Esophagus (tissue), 2 donors: ENCODE data around the gene CTDSP2. TPM values are rescaled to one million over a fixed set of nuclear protein-coding genes. Genes with fewer than 3 reads are reported as not detected.
A peak's percentile ranks its signal among the peaks of the same experiment; 100 is the strongest.

Experiments
- H3K27ac ChIP-seq, 2 donors: one replicate each; pipeline ENCODE4 v1.5.1; 2013; ENCODE audit warnings: low read depth in 2 of 2, mild to moderate bottlenecking in 2 of 2, inconsistent platforms in 1 of 2, low read length in 1 of 2, moderate library complexity in 1 of 2
- H3K27me3 ChIP-seq, 2 donors: one replicate each; pipeline ENCODE4 v1.6.1; 2013; ENCODE audit warnings: low read length in 2 of 2, control low read depth in 1 of 2, mild to moderate bottlenecking in 1 of 2; ENCODE audit not compliant: insufficient read depth in 2 of 2, control insufficient read depth in 1 of 2
- H3K36me3 ChIP-seq, 2 donors: one replicate each; pipeline ENCODE4 v1.6.1; 2013; ENCODE audit warnings: low read length in 1 of 2; ENCODE audit not compliant: control insufficient read depth in 2 of 2, insufficient read depth in 2 of 2
- H3K4me1 ChIP-seq, 2 donors: one replicate each; pipeline ENCODE4 v1.6.1; 2013; ENCODE audit warnings: low read length in 1 of 2; ENCODE audit not compliant: control insufficient read depth in 2 of 2, insufficient read depth in 2 of 2
- H3K4me3 ChIP-seq, 2 donors: one replicate each; pipeline ENCODE4 v1.5.1; 2013; ENCODE audit warnings: low read length in 2 of 2, mild to moderate bottlenecking in 2 of 2, low read depth in 1 of 2, moderate library complexity in 1 of 2
- H3K9me3 ChIP-seq, 2 donors: one replicate each; pipeline ENCODE4 v1.6.1; 2013; ENCODE audit warnings: mild to moderate bottlenecking in 2 of 2, low read depth in 1 of 2, low read length in 1 of 2, moderate library complexity in 1 of 2; ENCODE audit not compliant: control insufficient read depth in 2 of 2, insufficient read depth in 1 of 2
- WGBS, 2 donors: extraction: QIAGEN DNeasy Blood & Tissue Kit; methylation state at CpG; one replicate each; pipeline ENCODE4 v1.1.7; 2013; 5-methylcytosine and 5-hydroxymethylcytosine counted together
- polyA plus RNA-seq, 2 donors: library from polyadenylated mRNA; stranded (reverse); fragments of 200-250 nt; gene quantifications; one replicate each; pipeline ENCODE4 v1.2.3, GENCODE V29; 2013
- donor health status: healthy with polysubstance abuse.
- donor health status: Bipolar disorder and iron deficiency.

CTDSP2 gene
- polyA plus RNA-seq, 2 donors, result 22.4 to 34.7 TPM

DNA sequence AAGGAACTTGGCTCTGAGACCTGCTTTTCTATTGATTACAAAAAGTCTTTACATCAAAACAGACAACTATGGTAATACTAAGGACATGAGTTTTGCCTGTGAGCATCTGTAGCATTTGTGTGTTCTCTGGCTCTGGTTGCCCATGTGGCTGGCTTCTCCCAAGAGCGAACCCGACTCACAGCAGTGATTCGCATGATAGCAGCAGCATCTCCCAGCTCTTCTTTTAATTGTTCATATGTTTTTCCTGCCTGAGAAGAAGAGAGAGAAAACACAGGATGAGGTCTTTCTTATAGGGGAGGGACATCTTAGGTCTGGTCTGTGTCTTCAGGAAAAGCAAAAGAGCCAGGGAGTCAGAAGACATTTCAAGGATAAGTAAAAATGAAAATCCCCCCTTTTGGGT, 45.6 kb downstream of the CTDSP2 start:
- H3K27me3 ChIP-seq, result no peaks in the 10 kb centered on the region
- H3K27ac ChIP-seq, result no peak overlapping the region
- H3K36me3 ChIP-seq, result peaks cover 0 to 13% of the 10 kb centered on the region in 2 donors
- 95 to 97% methylated on average over 3 of the region's 3 CpGs for WGBS, 2 donors
- H3K4me3 ChIP-seq, result no peak overlapping the region
- H3K4me1 ChIP-seq, result peaks cover 0 to 2% of the 10 kb centered on the region in 2 donors
- no peaks in the 10 kb centered on the region for H3K9me3 ChIP-seq

DNA sequence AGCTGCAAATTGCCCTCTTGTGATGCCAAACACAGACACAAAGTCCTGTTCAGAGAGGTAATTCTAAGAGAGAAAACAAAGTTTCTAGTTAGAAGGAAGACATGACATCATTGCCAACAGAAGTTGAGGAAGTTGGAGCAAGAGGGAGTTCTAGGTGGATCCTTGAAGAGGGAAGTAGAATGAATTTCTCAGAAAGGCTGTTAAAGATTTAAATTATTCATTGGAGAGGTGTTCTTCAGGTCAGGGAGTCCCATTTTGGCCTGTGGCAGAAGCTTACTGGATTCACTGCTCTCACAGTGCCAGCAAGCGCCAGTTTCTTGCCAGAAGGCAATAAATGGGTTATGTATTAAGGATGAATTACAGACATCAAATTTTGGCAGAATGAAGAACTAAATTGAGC, 48.6 kb downstream of the CTDSP2 start:
- WGBS, 2 donors, result 84 to 89% methylated on average over 1 of the region's 1 CpG
- H3K27me3 ChIP-seq, result no peaks in the 10 kb centered on the region
- H3K36me3 ChIP-seq, result peaks cover 0 to 14% of the 10 kb centered on the region in 2 donors
- no peaks in the 10 kb centered on the region for H3K4me1 ChIP-seq
- no peaks in the 10 kb centered on the region for H3K9me3 ChIP-seq
- H3K27ac ChIP-seq, result peak overlapping the region in 1 of 2 donors; percentile 40
- no peak overlapping the region for H3K4me3 ChIP-seq

DNA sequence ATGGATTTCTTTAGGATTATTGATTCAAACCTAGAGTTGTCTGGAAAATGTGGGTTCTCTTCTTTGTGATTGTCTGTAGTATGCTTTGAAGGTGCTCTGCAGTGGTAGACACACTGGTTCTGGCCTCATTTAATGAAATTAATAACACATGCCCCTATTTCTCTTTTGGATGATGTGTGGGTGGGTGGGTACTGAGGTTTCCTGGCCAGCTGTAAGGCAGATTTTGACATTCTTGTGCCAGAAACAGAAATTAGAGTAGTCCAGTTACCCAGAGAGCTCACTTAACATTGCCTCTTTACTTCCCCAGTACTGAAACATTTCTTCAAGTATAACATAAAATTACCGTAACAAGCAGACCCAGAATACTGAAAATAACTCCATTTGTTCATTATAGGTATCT, 49.5 kb downstream of the CTDSP2 start:
- peaks cover 0 to 10% of the 10 kb centered on the region in 2 donors for H3K36me3 ChIP-seq
- no peak overlapping the region for H3K27ac ChIP-seq

DNA sequence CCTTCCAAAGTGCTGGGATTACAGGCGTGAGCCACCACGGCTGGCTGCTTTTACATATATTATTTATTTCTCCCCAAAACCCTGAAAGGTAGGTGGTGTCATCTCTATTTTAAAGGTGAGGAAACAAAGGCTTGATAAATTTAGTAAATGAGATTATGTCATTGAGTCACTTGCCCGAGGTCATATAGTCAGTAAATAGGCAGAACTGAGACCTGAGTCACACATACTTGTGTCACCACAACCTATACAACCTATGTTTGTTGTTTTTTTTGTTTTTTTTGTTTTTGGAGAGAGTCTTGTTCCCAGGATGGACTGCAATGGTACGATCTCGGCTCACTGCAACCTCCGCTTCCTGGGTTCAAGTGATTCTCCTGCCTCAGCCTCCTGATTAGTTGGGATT, 51.2 kb downstream of the CTDSP2 start:
- H3K9me3 ChIP-seq, result no peaks in the 10 kb centered on the region
- no peaks in the 10 kb centered on the region for H3K27me3 ChIP-seq
- WGBS, 2 donors, result 77 to 87% methylated on average over 6 of the region's 6 CpGs
- H3K4me1 ChIP-seq, result no peaks in the 10 kb centered on the region
- H3K36me3 ChIP-seq, result peaks cover 0 to 7% of the 10 kb centered on the region in 2 donors
- peak overlapping the region in 1 of 2 donors; percentile 39 for H3K27ac ChIP-seq
- H3K4me3 ChIP-seq, result no peak overlapping the region

More for the DNA sequence above, 49.5 kb downstream of the CTDSP2 start:
- H3K9me3 ChIP-seq, result no peaks in the 10 kb centered on the region
- 93 to 96% methylated on average over 1 of the region's 1 CpG for WGBS, 2 donors
- no peak overlapping the region for H3K4me3 ChIP-seq
- no peaks in the 10 kb centered on the region for H3K27me3 ChIP-seq
- no peaks in the 10 kb centered on the region for H3K4me1 ChIP-seq

DNA sequence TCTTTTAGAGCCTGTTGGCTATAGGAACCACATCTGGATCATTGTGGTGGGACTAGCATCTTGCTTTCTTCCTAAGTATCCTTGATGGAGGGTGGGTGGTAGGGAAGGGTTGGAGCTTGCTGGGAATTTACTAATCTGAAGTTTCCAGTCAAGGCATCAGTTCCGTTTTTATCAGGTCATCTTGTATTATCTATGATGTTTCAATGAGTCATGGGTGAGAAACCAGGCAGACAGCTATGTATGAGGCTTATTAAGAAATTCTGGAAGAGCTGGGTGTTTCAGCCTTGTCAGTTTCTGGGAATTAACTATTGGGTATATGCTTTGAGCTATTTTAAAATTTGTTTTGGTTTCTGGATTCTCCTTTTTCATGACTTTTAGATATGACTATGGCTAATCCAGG, 52.6 kb downstream of the CTDSP2 start:
- H3K4me3 ChIP-seq, result no peak overlapping the region
- H3K27ac ChIP-seq, result no peak overlapping the region
- WGBS, 2 donors, result 18 to 29% methylated on average over 1 of the region's 1 CpG
- H3K27me3 ChIP-seq, result no peaks in the 10 kb centered on the region
- no peaks in the 10 kb centered on the region for H3K9me3 ChIP-seq
- H3K36me3 ChIP-seq, result peaks cover 0 to 5% of the 10 kb centered on the region in 2 donors
- no peaks in the 10 kb centered on the region for H3K4me1 ChIP-seq

DNA sequence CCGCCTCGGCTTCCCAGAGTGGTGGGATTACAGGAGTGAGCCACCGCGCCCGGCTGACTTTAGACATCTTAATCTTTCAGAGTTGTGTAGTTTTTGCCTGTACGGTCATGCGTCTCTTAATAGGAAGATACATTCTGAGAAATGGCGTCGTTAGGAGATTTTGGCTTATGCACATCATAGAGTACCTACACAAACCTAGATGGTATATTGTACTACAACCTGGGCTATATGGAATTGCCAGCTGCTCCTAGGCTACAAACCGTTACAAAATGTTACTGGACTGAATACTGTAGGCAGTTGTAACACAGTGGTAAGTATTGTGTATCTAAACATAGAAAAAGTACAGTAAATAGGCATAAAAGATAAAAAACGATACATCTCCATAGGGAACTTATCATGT, 62.7 kb downstream of the CTDSP2 start:
- Histone ChIP-seq H3K36me3 (peaks cover 7 to 8% of the 10 kb centered on the region in 2 donors), H3K4me1 (no peaks in the 10 kb centered on the region), H3K4me3 (peak overlapping the region in 1 of 2 donors; percentile 99), H3K27me3 (no peaks in the 10 kb centered on the region), H3K9me3 (no peaks in the 10 kb centered on the region), H3K27ac (no peak overlapping the region)
- 87 to 89% methylated on average over 11 of the region's 11 CpGs for WGBS, 2 donors

DNA sequence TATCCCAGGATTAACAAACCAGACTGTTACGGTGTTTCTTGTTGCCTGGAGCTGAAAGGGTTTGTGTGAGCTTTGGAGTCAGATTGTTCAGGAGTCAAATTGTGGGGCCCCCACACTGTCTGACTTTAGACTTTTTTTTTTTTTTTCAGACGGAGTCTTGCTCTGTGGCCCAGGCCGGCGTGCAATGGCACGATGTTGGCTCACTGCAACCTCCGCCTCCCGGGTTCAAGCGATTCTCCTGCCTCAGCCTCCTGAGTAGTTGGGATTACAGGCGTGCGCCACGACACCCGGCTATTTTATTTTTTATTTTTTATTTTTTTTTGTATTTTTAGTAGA, 63.1 kb downstream of the CTDSP2 start:
- H3K9me3 ChIP-seq, result no peaks in the 10 kb centered on the region
- H3K4me3 ChIP-seq, result peak overlapping the region; percentile 90 to 99
- H3K27me3 ChIP-seq, result no peaks in the 10 kb centered on the region
- WGBS, 2 donors, result 78 to 79% methylated on average over 12 of the region's 12 CpGs
- no peak overlapping the region for H3K27ac ChIP-seq
- peaks cover 7 to 8% of the 10 kb centered on the region in 2 donors for H3K36me3 ChIP-seq
- peaks cover 0 to 2% of the 10 kb centered on the region in 2 donors for H3K4me1 ChIP-seq

DNA sequence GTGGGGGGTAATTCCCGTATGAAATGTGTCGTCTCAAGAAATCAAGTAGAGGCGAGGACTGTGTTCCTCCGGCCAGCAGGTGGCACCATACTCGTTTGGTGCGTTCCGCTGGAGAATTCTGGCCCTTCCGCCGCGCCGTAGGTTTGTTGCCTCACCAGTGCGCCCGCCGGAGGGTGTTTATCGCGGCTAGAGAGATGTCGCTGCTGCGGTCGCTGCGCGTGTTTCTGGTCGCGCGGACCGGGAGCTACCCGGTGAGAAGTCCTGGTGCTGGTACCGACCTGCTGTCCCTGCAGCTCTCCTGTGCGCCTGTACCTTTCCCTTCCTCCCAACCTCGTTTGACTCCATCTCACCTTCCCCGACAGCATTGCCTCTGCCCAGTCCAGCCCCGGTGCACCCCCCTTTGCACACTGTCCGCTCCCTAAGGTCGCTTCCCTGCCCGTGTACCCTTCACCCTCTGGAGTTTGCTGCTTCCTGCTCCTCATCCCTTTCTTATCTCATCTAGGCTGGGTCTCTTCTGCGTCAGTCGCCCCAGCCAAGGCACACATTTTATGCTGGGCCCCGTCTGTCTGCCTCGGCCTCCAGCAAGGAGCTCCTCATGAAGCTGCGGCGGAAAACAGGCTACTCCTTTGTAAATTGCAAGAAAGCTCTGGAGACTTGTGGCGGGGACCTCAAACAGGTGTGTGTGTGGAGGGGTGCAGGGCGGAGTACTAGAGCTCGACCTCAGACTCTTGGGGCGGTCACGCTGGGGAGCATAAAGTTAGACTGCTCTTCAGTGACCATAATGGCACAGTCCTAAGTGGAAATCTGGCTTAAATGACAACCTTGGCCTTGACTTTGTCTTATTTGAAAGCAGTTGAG, 63.7 kb downstream of the CTDSP2 start, which contains the start of gene TSFM:
Gene TSFM, plus strand, starts transcription at position 180 of the 858 bp plus-strand sequence. Its CDS starts 15 bp downstream, at position 195.
- H3K4me1 ChIP-seq, result peaks cover 0 to 4% of the 10 kb centered on the region in 2 donors
- H3K27me3 ChIP-seq, result no peaks in the 10 kb centered on the region
- WGBS, 2 donors, result 1% methylated on average over 45 of the region's 45 CpGs
- peak within 1 kb of the TSS; percentile 50 to 89 for H3K27ac ChIP-seq
- H3K9me3 ChIP-seq, result no peaks in the 10 kb centered on the region
- H3K4me3 ChIP-seq, result peak within 1 kb of the TSS; percentile 90 to 99
- peaks cover 7 to 8% of the 10 kb centered on the region in 2 donors for H3K36me3 ChIP-seq

DNA sequence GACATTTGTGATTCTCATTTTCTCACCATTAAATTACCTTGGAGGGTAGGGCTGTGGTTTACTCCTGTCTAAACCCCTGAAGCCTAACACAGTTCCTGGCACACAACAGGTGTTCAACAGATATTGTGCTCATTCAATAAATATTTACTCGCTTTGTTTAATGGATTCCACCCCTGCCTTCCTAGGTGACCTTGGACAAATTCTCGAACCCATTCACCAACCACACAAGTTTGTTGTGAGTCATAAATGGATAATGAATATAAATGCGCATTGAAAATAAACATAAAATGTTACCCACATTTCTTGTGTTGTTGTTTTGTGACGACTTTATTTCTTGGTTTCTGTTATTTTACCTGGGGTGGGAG, 64.3 kb downstream of the CTDSP2 start:
- peaks cover 7 to 8% of the 10 kb centered on the region in 2 donors for H3K36me3 ChIP-seq

DNA sequence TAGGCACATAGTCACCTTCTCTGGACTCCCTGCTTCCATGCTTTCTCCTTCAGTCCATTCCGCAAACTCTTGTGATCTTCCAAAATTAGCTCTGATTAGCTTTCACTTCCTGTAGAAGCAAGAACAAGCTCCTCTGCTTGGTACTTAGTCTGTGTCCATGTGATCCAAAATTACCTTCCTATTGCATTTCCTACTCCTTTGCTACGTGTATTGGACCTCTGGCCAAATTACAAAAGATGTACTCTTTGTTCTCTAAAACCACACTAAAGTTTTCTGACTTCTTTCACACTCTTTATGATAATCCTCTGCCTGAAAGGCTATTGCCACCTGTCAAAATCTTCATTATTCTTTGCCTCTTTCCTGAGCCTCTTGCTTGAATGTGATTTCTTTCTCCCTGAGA, 64.7 kb downstream of the CTDSP2 start:
- Histone ChIP-seq H3K27me3 (no peaks in the 10 kb centered on the region), H3K36me3 (peaks cover 7 to 8% of the 10 kb centered on the region in 2 donors), H3K4me1 (peaks cover 0 to 4% of the 10 kb centered on the region in 2 donors), H3K9me3 (no peaks in the 10 kb centered on the region), H3K4me3 (no peak overlapping the region), H3K27ac (peak overlapping the region in 1 of 2 donors; percentile 13)
- 58 to 68% methylated on average over 2 of the region's 2 CpGs for WGBS, 2 donors

More for the DNA sequence above, 64.3 kb downstream of the CTDSP2 start:
- H3K4me1 ChIP-seq, result peaks cover 0 to 4% of the 10 kb centered on the region in 2 donors
- no peak overlapping the region for H3K4me3 ChIP-seq
- no peak overlapping the region for H3K27ac ChIP-seq
- H3K9me3 ChIP-seq, result no peaks in the 10 kb centered on the region
- no peaks in the 10 kb centered on the region for H3K27me3 ChIP-seq
- WGBS, 2 donors, result 15 to 16% methylated on average over 4 of the region's 4 CpGs
